Measurements from ENCODE around the gene EPC2.

The EPC2 gene

DNA sequence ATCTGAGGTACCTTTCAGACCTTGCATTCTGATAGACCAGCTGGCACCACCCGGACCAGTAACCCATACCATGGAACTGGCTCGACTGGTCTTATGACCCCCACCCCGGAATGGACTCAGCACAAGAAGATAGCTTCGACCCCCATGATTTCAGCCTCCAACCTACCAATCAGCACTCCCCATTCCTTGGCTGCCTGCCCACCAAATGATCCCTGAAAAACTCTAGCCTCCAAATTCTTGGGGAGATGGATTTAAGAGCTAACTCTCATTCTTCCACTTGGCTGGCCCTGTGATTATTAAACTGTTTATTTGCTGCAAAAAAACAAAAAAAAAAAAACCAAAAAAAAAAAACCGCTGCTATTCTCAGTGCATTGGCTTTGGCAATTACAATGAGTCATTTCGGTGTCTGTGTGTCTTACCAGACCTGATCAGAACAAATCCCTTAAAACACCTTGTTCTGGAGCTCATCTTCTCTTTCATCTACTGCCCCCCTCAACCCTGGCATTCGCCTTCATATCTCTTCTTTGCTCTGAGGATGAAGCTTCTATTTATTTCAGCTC, 170.4 kb downstream of the EPC2 start:
- no peak for DNase-seq

GRCh38 chr2:148816176-148816575, 171.6 kb downstream of the EPC2 start:
- DNase-seq = no peak

DNA sequence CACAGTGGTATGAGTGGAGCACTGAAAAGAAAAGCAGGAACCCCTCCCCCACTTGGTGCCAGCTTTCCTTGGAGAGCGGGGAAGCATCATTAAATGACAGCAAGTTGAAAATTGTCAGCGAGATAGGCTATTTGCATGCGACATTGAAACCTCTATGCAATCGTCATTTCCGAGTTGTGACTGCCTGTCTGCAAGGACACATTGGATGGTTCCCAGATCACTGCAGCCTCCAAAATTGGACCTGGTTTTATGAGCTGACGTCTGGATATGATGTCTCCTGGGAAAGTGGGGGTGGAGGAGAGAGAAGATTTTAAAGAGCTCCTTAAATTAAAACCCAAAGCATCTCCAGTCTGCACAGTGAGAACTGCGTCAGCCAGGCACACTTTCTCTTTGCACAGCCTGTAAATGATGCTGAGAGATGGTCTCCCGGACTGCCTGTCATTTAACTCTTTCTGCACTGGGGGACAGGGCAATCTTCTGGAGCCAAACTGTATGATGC, 172.7 kb downstream of the EPC2 start:
- no peak for DNase-seq

DNA sequence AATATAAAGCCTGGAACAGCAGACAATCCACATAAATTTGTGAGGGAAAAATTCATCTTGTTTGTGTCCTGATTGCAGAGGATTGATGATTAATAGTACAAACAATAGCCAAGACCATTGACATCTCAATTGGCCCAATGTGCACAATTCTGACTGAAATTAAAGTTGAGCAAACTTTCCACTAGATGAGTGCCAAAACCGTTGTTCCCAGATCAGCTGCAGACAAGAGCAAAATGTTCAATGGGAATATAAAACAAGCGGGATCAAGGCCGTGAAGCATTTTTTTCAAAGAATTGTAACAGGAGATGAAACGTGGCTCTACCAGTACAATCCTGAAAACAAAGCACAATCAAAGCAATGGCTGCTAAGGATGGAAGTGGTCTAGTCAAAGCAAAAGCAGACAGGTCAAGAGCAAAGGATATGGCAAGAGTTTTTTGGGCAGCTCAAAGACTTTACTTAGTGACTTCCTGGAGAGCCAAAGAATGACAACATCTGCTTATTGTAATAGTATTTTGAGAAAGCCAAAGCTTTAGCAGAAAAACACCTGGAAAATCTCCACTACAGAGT, 174.6 kb downstream of the EPC2 start:
- DNase-seq = no peak

- DNase-seq = no peak
Observed at GRCh38 chr2:148824190-148824589, 179.6 kb downstream of the EPC2 start.

- DNase-seq = no peak
Observed at GRCh38 chr2:148826791-148827190, 182.2 kb downstream of the EPC2 start.

GRCh38 chr2:148828941-148829340, 184.4 kb downstream of the EPC2 start:
- DNase-seq = no peak

GRCh38 chr2:148829618-148830017, 185.1 kb downstream of the EPC2 start:
- DNase-seq = no peak

DNA sequence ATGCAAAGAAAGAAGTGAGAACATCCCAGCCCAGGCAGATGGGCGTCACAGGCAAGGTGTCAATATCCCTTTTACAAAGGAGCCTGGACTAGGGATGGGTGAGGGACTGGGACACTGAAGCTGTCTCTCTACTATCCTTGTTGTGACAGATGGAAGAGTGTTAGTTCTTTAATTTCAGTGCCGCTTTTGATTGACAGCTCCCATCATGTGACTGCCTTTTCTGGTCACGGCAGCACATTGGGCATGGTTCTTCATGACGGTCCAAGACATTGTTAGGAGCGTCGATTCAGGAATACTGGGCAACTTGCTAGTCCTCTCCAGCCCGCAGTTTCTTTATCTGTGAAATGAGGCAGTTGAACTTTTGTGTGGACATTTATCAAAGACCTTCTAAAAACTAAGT, 188.1 kb downstream of the EPC2 start:
- DNase-seq = no peak
